ENCODE data around the gene LILRA6.

DNA sequence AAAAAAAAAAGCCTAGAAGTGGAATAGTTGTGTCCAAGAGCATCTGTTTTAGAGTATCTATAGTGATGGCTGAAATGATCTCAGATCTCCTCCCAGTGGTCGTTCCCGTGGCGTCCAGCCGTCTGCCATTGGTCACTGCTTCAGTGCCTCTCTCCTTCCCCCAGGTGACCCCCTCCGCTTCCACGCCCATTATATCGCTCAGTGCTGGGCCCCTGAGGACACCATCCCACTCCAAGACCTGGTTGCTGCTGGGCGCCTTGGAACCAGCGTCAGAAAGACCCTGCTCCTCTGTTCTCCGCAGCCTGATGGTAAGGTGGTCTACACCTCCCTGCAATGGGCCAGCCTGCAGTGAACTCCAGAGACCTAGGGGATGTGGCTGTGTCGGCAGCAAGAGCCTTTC, 49.6 kb downstream of the LILRA6 start:
- TF ChIP-seq, protein P1, sequence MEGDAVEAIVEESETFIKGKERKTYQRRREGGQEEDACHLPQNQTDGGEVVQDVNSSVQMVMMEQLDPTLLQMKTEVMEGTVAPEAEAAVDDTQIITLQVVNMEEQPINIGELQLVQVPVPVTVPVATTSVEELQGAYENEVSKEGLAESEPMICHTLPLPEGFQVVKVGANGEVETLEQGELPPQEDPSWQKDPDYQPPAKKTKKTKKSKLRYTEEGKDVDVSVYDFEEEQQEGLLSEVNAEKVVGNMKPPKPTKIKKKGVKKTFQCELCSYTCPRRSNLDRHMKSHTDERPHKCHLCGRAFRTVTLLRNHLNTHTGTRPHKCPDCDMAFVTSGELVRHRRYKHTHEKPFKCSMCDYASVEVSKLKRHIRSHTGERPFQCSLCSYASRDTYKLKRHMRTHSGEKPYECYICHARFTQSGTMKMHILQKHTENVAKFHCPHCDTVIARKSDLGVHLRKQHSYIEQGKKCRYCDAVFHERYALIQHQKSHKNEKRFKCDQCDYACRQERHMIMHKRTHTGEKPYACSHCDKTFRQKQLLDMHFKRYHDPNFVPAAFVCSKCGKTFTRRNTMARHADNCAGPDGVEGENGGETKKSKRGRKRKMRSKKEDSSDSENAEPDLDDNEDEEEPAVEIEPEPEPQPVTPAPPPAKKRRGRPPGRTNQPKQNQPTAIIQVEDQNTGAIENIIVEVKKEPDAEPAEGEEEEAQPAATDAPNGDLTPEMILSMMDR (IDR thresholded peaks at IDR 0.05; ENCODE audit: insufficient read depth, low read length, poor library complexity, severe bottlenecking), result no peak
- no peak for TF ChIP-seq EZH2phosphoT487 (conservative IDR thresholded peaks at IDR 0.05; ENCODE audit: low read length)
